Measurements from ENCODE around the gene DNAJC27.

The DNAJC27 gene

GRCh38 chr2:24969784-24970183 lies 2.0 kb downstream of the DNAJC27 start:
- peak; percentile 73 for DNase-seq (ENCODE audit: low read depth)
- peak overlapping the region; percentile 98 for H3K9ac ChIP-seq (ENCODE audit: low read length)

GRCh38 chr2:24961903-24962302 lies 9.9 kb downstream of the DNAJC27 start:
- no peak for DNase-seq (ENCODE audit: low read depth)
- no peak overlapping the region for H3K9ac ChIP-seq (ENCODE audit: low read length)
- peaks cover 10% of the 10 kb centered on the region for H3K4me1 ChIP-seq (ENCODE audit: control insufficient read depth, insufficient read depth, low read length)
- H3K9me3 ChIP-seq (ENCODE audit: control insufficient read depth, low read length): no peaks in the 10 kb centered on the region
- peaks cover 67% of the 10 kb centered on the region for H3K36me3 ChIP-seq (ENCODE audit: control insufficient read depth, insufficient read depth, low read length, severe bottlenecking)
- H3K4me3 ChIP-seq (ENCODE audit: low read length): no peak overlapping the region
- no peaks in the 10 kb centered on the region for H3K27me3 ChIP-seq (replicated peaks; ENCODE audit: control insufficient read depth, insufficient read depth, low read length)

More at GRCh38 chr2:24969784-24970183, 2.0 kb downstream of the DNAJC27 start:
- Histone ChIP-seq H3K4me1 (ENCODE audit: control insufficient read depth, insufficient read depth, low read length) (peaks cover 21% of the 10 kb centered on the region), H3K27me3 (replicated peaks; ENCODE audit: control insufficient read depth, insufficient read depth, low read length) (no peaks in the 10 kb centered on the region), H3K9me3 (ENCODE audit: control insufficient read depth, low read length) (no peaks in the 10 kb centered on the region), H3K4me3 (ENCODE audit: low read length) (no peak overlapping the region), H3K36me3 (ENCODE audit: control insufficient read depth, insufficient read depth, low read length, severe bottlenecking) (peaks cover 22% of the 10 kb centered on the region)

- H3K36me3 ChIP-seq (ENCODE audit: control insufficient read depth, insufficient read depth, low read length, severe bottlenecking): peaks cover 70% of the 10 kb centered on the region
- H3K27me3 ChIP-seq (replicated peaks; ENCODE audit: control insufficient read depth, insufficient read depth, low read length): no peaks in the 10 kb centered on the region
- no peak overlapping the region for H3K9ac ChIP-seq (ENCODE audit: low read length)
- DNase-seq (ENCODE audit: low read depth): no peak
- H3K4me1 ChIP-seq (ENCODE audit: control insufficient read depth, insufficient read depth, low read length): peaks cover 10% of the 10 kb centered on the region
- H3K9me3 ChIP-seq (ENCODE audit: control insufficient read depth, low read length): peaks cover 12% of the 10 kb centered on the region
- no peak overlapping the region for H3K4me3 ChIP-seq (ENCODE audit: low read length)
Observed at GRCh38 chr2:24959761-24960160, 12.0 kb downstream of the DNAJC27 start.

GRCh38 chr2:24958411-24958935 lies 13.3 kb downstream of the DNAJC27 start:
- Histone ChIP-seq H3K9me3 (ENCODE audit: control insufficient read depth, low read length) (peaks cover 12% of the 10 kb centered on the region), H3K9ac (ENCODE audit: low read length) (no peak overlapping the region), H3K36me3 (ENCODE audit: control insufficient read depth, insufficient read depth, low read length, severe bottlenecking) (peaks cover 70% of the 10 kb centered on the region), H3K27me3 (replicated peaks; ENCODE audit: control insufficient read depth, insufficient read depth, low read length) (no peaks in the 10 kb centered on the region), H3K4me3 (ENCODE audit: low read length) (no peak overlapping the region), H3K4me1 (ENCODE audit: control insufficient read depth, insufficient read depth, low read length) (peaks cover 10% of the 10 kb centered on the region)
- DNase-seq (ENCODE audit: low read depth): no peak

GRCh38 chr2:24957976-24958375 lies 13.8 kb downstream of the DNAJC27 start:
- Histone ChIP-seq H3K27me3 (replicated peaks; ENCODE audit: control insufficient read depth, insufficient read depth, low read length) (no peaks in the 10 kb centered on the region), H3K36me3 (ENCODE audit: control insufficient read depth, insufficient read depth, low read length, severe bottlenecking) (peaks cover 70% of the 10 kb centered on the region), H3K4me1 (ENCODE audit: control insufficient read depth, insufficient read depth, low read length) (peaks cover 10% of the 10 kb centered on the region), H3K4me3 (ENCODE audit: low read length) (no peak overlapping the region), H3K9me3 (ENCODE audit: control insufficient read depth, low read length) (peaks cover 12% of the 10 kb centered on the region), H3K9ac (ENCODE audit: low read length) (no peak overlapping the region)
- no peak for DNase-seq (ENCODE audit: low read depth)

- Histone ChIP-seq H3K4me3 (ENCODE audit: low read length) (no peak overlapping the region), H3K9me3 (ENCODE audit: control insufficient read depth, low read length) (peaks cover 12% of the 10 kb centered on the region), H3K9ac (ENCODE audit: low read length) (no peak overlapping the region), H3K27me3 (replicated peaks; ENCODE audit: control insufficient read depth, insufficient read depth, low read length) (no peaks in the 10 kb centered on the region), H3K36me3 (ENCODE audit: control insufficient read depth, insufficient read depth, low read length, severe bottlenecking) (peaks cover 70% of the 10 kb centered on the region), H3K4me1 (ENCODE audit: control insufficient read depth, insufficient read depth, low read length) (peaks cover 10% of the 10 kb centered on the region)
- no peak for DNase-seq (ENCODE audit: low read depth)
Observed at GRCh38 chr2:24957221-24957620, 14.5 kb downstream of the DNAJC27 start.

GRCh38 chr2:24955921-24956320 lies 15.8 kb downstream of the DNAJC27 start:
- DNase-seq (ENCODE audit: low read depth): no peak
- no peak overlapping the region for H3K9ac ChIP-seq (ENCODE audit: low read length)
- H3K9me3 ChIP-seq (ENCODE audit: control insufficient read depth, low read length): peaks cover 12% of the 10 kb centered on the region
- H3K4me3 ChIP-seq (ENCODE audit: low read length): no peak overlapping the region
- H3K27me3 ChIP-seq (replicated peaks; ENCODE audit: control insufficient read depth, insufficient read depth, low read length): no peaks in the 10 kb centered on the region
- peaks cover 10% of the 10 kb centered on the region for H3K4me1 ChIP-seq (ENCODE audit: control insufficient read depth, insufficient read depth, low read length)
- H3K36me3 ChIP-seq (ENCODE audit: control insufficient read depth, insufficient read depth, low read length, severe bottlenecking): peaks cover 70% of the 10 kb centered on the region

- Histone ChIP-seq H3K4me3 (ENCODE audit: low read length) (no peak overlapping the region), H3K4me1 (ENCODE audit: control insufficient read depth, insufficient read depth, low read length) (peaks cover 10% of the 10 kb centered on the region), H3K9me3 (ENCODE audit: control insufficient read depth, low read length) (peaks cover 12% of the 10 kb centered on the region), H3K27me3 (replicated peaks; ENCODE audit: control insufficient read depth, insufficient read depth, low read length) (no peaks in the 10 kb centered on the region), H3K9ac (ENCODE audit: low read length) (no peak overlapping the region), H3K36me3 (ENCODE audit: control insufficient read depth, insufficient read depth, low read length, severe bottlenecking) (peaks cover 68% of the 10 kb centered on the region)
- no peak for DNase-seq (ENCODE audit: low read depth)
Observed at GRCh38 chr2:24955232-24955631, 16.5 kb downstream of the DNAJC27 start.

GRCh38 chr2:24950102-24950501 lies 21.7 kb downstream of the DNAJC27 start:
- DNase-seq (ENCODE audit: low read depth): no peak
- H3K27me3 ChIP-seq (replicated peaks; ENCODE audit: control insufficient read depth, insufficient read depth, low read length): no peaks in the 10 kb centered on the region
- H3K36me3 ChIP-seq (ENCODE audit: control insufficient read depth, insufficient read depth, low read length, severe bottlenecking): peaks cover 59% of the 10 kb centered on the region
- no peak overlapping the region for H3K4me3 ChIP-seq (ENCODE audit: low read length)
- peaks cover 3% of the 10 kb centered on the region for H3K9me3 ChIP-seq (ENCODE audit: control insufficient read depth, low read length)
- no peaks in the 10 kb centered on the region for H3K4me1 ChIP-seq (ENCODE audit: control insufficient read depth, insufficient read depth, low read length)
- no peak overlapping the region for H3K9ac ChIP-seq (ENCODE audit: low read length)

GRCh38 chr2:24948506-24948905 lies 23.2 kb downstream of the DNAJC27 start:
- no peak overlapping the region for H3K4me3 ChIP-seq (ENCODE audit: low read length)
- H3K27me3 ChIP-seq (replicated peaks; ENCODE audit: control insufficient read depth, insufficient read depth, low read length): no peaks in the 10 kb centered on the region
- no peaks in the 10 kb centered on the region for H3K4me1 ChIP-seq (ENCODE audit: control insufficient read depth, insufficient read depth, low read length)
- DNase-seq (ENCODE audit: low read depth): no peak
- H3K9me3 ChIP-seq (ENCODE audit: control insufficient read depth, low read length): no peaks in the 10 kb centered on the region
- no peak overlapping the region for H3K9ac ChIP-seq (ENCODE audit: low read length)
- peaks cover 46% of the 10 kb centered on the region for H3K36me3 ChIP-seq (ENCODE audit: control insufficient read depth, insufficient read depth, low read length, severe bottlenecking)

GRCh38 chr2:24947561-24948157 lies 24.1 kb downstream of the DNAJC27 start:
- Histone ChIP-seq H3K9me3 (ENCODE audit: control insufficient read depth, low read length) (no peaks in the 10 kb centered on the region), H3K27me3 (replicated peaks; ENCODE audit: control insufficient read depth, insufficient read depth, low read length) (no peaks in the 10 kb centered on the region), H3K4me1 (ENCODE audit: control insufficient read depth, insufficient read depth, low read length) (no peaks in the 10 kb centered on the region), H3K9ac (ENCODE audit: low read length) (no peak overlapping the region), H3K4me3 (ENCODE audit: low read length) (no peak overlapping the region), H3K36me3 (ENCODE audit: control insufficient read depth, insufficient read depth, low read length, severe bottlenecking) (peaks cover 41% of the 10 kb centered on the region)
- no peak for DNase-seq (ENCODE audit: low read depth)

GRCh38 chr2:24945907-24946306 lies 25.8 kb downstream of the DNAJC27 start:
- H3K36me3 ChIP-seq (ENCODE audit: control insufficient read depth, insufficient read depth, low read length, severe bottlenecking): peaks cover 27% of the 10 kb centered on the region
- no peak overlapping the region for H3K4me3 ChIP-seq (ENCODE audit: low read length)
- H3K27me3 ChIP-seq (replicated peaks; ENCODE audit: control insufficient read depth, insufficient read depth, low read length): no peaks in the 10 kb centered on the region
- DNase-seq (ENCODE audit: low read depth): no peak
- no peaks in the 10 kb centered on the region for H3K4me1 ChIP-seq (ENCODE audit: control insufficient read depth, insufficient read depth, low read length)
- no peaks in the 10 kb centered on the region for H3K9me3 ChIP-seq (ENCODE audit: control insufficient read depth, low read length)
- H3K9ac ChIP-seq (ENCODE audit: low read length): no peak overlapping the region

Data from adipocyte (in vitro differentiated cells).